B cell (primary cell): Measurements from ENCODE around the gene MAPRE2. TPM values are rescaled to one million over a fixed set of nuclear protein-coding genes. Genes with fewer than 3 reads are reported as not detected.

Source experiments
- ATAC-seq: fragments of 200-7000 bp; cut with Tn5 transposase; one replicate; pipeline ENCODE4 v1.10.0; 2021; ENCODE audit warnings: low read depth, mild to moderate bottlenecking, moderate number of reproducible peaks, moderate library complexity
- CTCF ChIA-PET: fragments of 350-600 bp; sonication (Branson Sonifier 250); formaldehyde crosslinking; loops from one replicate; lab custom pipeline; 2021; ENCODE audit warnings: antibody characterized with exemption, inconsistent platforms; lab: Charles Lee
- POLR2A ChIA-PET: fragments of 350-600 bp; sonication (Branson Sonifier 250); formaldehyde crosslinking; loops from one replicate; lab custom pipeline; 2021; ENCODE audit warnings: antibody characterized with exemption; lab: Charles Lee
- DNase-seq: peaks from one replicate; pipeline ENCODE4 v3.0.0; 2013
- H2AFZ ChIP-seq: 2 replicates; pipeline ENCODE4 v1.6.1; 2012; ENCODE audit warnings: mild to moderate bottlenecking, low read depth, low read length; ENCODE audit not compliant: insufficient read depth, poor library complexity, severe bottlenecking
- H3K27ac ChIP-seq, 2 donors: 1 replicate in 1 of 2; 2 replicates in 1 of 2; pipeline ENCODE4 v1.5.1; 2012 to 2013; ENCODE audit warnings: low read length in 2 of 2, mild to moderate bottlenecking in 2 of 2, moderate library complexity in 1 of 2
- H3K27me3 ChIP-seq, 4 experiments: fragments of 200-600 bp in 1 of 4; sonication (generic) in 1 of 4; replicated peaks in 1 of 4; 1 replicate in 2 of 4; 2 replicates in 2 of 4; pipeline versions ENCODE4 v1.6.1 to v1.7.0; 2013 to 2016; ENCODE audit warnings: low read length in 3 of 4, mild to moderate bottlenecking in 2 of 4, mixed read lengths in 1 of 4, moderate library complexity in 1 of 4; ENCODE audit not compliant: insufficient read depth in 4 of 4, control insufficient read depth in 3 of 4; ENCODE audit errors: control extremely low read depth in 1 of 4
- H3K36me3 ChIP-seq, 2 experiments: replicated peaks in 1 of 2; 1 replicate in 1 of 2; 2 replicates in 1 of 2; pipeline versions ENCODE4 v1.6.1 to v1.7.1; 2013; ENCODE audit warnings: low read length in 1 of 2; ENCODE audit not compliant: insufficient read depth in 2 of 2, control insufficient read depth in 1 of 2; ENCODE audit errors: control extremely low read depth in 1 of 2, extremely low read depth in 1 of 2
- H3K4me1 ChIP-seq, 2 donors: fragments of 200-600 bp in 1 of 2; sonication (generic) in 1 of 2; 1 replicate in 1 of 2; 2 replicates in 1 of 2; pipeline versions ENCODE4 v1.5.1 to v1.6.1; 2013 to 2017; ENCODE audit warnings: low read length in 2 of 2; ENCODE audit not compliant: control insufficient read depth in 2 of 2, insufficient read depth in 2 of 2
- H3K4me2 ChIP-seq: replicated peaks from 2 replicates; pipeline ENCODE3; 2012; ENCODE audit warnings: mild to moderate bottlenecking, low read depth, low read length; ENCODE audit not compliant: poor library complexity, severe bottlenecking
- H3K4me3 ChIP-seq, 5 experiments: fragments of 200-600 bp in 1 of 5; sonication (generic) in 1 of 5; 1 replicate in 3 of 5; 2 replicates in 2 of 5; pipeline versions ENCODE4 v1.5.1 to v1.7.0; 2011 to 2016; ENCODE audit warnings: low read length in 4 of 5, mild to moderate bottlenecking in 4 of 5, low read depth in 2 of 5, control low read depth in 1 of 5, moderate library complexity in 1 of 5; ENCODE audit not compliant: insufficient read depth in 1 of 5; ENCODE audit errors: control extremely low read depth in 1 of 5, extremely low read depth in 1 of 5
- H3K79me2 ChIP-seq: fragments of 200-600 bp; sonication (generic); one replicate; pipeline ENCODE4 v1.6.0; 2016; ENCODE audit warnings: low read length; ENCODE audit not compliant: control insufficient read depth, insufficient read depth
- H3K9ac ChIP-seq: fragments of 200-600 bp; sonication (generic); 2 replicates; pipeline ENCODE4 v1.6.1; 2017; ENCODE audit warnings: mild to moderate bottlenecking, low read length, moderate library complexity
- H3K9me3 ChIP-seq, 3 donors: one replicate each; pipeline versions ENCODE4 v1.6.1 to v1.7.1; 2013; ENCODE audit warnings: low read length in 2 of 3; ENCODE audit not compliant: control insufficient read depth in 2 of 3, insufficient read depth in 1 of 3; ENCODE audit errors: control extremely low read depth in 1 of 3
- H4K20me1 ChIP-seq: 2 replicates; pipeline ENCODE4 v1.6.0; 2012; ENCODE audit warnings: mild to moderate bottlenecking, low read length; ENCODE audit not compliant: insufficient read depth, control insufficient read depth, poor library complexity, severe bottlenecking
- H3K27ac Mint-ChIP-seq: one replicate; pipeline ENCODE4 v1.8.0; 2021; ENCODE audit warnings: mixed read lengths
- H3K27me3 Mint-ChIP-seq: one replicate; pipeline ENCODE4 v1.8.0; 2021; ENCODE audit warnings: mixed read lengths
- H3K4me1 Mint-ChIP-seq: one replicate; pipeline ENCODE4 v1.8.0; 2021; ENCODE audit warnings: mixed read lengths
- H3K4me3 Mint-ChIP-seq: one replicate; pipeline ENCODE4 v1.8.0; 2021; ENCODE audit warnings: mixed read lengths
- H3K9me3 Mint-ChIP-seq: one replicate; pipeline ENCODE4 v1.8.0; 2022; ENCODE audit warnings: mixed read lengths; ENCODE audit not compliant: insufficient read depth
- CTCF ChIP-seq: fragments of 200-600 bp; IDR thresholded peaks from one replicate; pipeline ENCODE4 v1.8.0; 2022; ENCODE audit warnings: antibody characterized with exemption, mild to moderate bottlenecking
- EZH2 ChIP-seq: IDR thresholded peaks from 2 replicates; pipeline ENCODE4 v1.6.1; 2012; ENCODE audit warnings: borderline replicate concordance, low read depth, mild to moderate bottlenecking, moderate library complexity, low read length; ENCODE audit not compliant: insufficient read depth, poor library complexity, severe bottlenecking
- WGBS: methylation state at CpG from one replicate; pipeline ENCODE4 v1.1.5; 2013; ENCODE audit warnings: missing lambda C conversion rate; ENCODE audit not compliant: insufficient coverage; 5-methylcytosine and 5-hydroxymethylcytosine counted together
- intact Hi-C: fragments of 100-400 bp; cut with micrococcal nuclease; formaldehyde crosslinking; loops from one replicate; pipeline ENCODE4 v1.10.0; 2022
- polyA plus RNA-seq: library from polyadenylated mRNA; depleted of rRNA; stranded (reverse); fragments of >200 nt; gene quantifications from 2 replicates; pipeline ENCODE4 v1.2.3, GENCODE V29; 2012
- total RNA-seq, 2 donors: library from RNA; stranded (reverse); fragments of 120-200 nt in 1 of 2; gene quantifications; 1 replicate in 1 of 2; 2 replicates in 1 of 2; pipeline versions ENCODE4 v1.2.3 to v1.2.4, GENCODE V29; 2013 to 2022

Gene MAPRE2
- total and polyA plus RNA-seq, 2 donors (not counting 1 experiment from before 2014, with no cell fraction given) = 36.7 to 63.3 TPM

GRCh38 chr18:35104391-35105051 lies 63.3 kb downstream of the MAPRE2 start:
- Histone ChIP-seq H3K9ac (no peak overlapping the region), H3K9me3 (no peaks in the 10 kb centered on the region), H4K20me1 (peaks cover 6% of the 10 kb centered on the region), H3K4me1 (peaks cover 0 to 19% of the 10 kb centered on the region in 2 donors), H3K4me2 (no peak overlapping the region), H3K79me2 (peaks cover 64% of the 10 kb centered on the region), H3K27me3 (no peaks in the 10 kb centered on the region), H2AFZ (no peak overlapping the region), H3K4me3 (no peak overlapping the region), H3K36me3 (peaks cover 0 to 37% of the 10 kb centered on the region in 2 experiments), H3K27ac (peak overlapping the region in 1 of 2 donors; percentile 43)
- 98% methylated on average over 3 of the region's 5 CpGs for WGBS
- Mint-ChIP-seq H3K27ac (no peak overlapping the region), H3K27me3 (no peaks in the 10 kb centered on the region), H3K9me3 (no peaks in the 10 kb centered on the region), H3K4me3 (no peak overlapping the region), H3K4me1 (peaks cover 38% of the 10 kb centered on the region)
- ChIA-PET CTCF (interaction anchor here (1.2 to 1.6 kb wide), 2 partner anchors 76 to 78 kb away, joined by 3 to 4 read pairs; no protein-coding TSS in a partner anchor), POLR2A (no interaction called here)
- DNase-seq (no peak), ATAC-seq (no peak)
- TF ChIP-seq CTCF = no peak
- TF ChIP-seq EZH2 = no peak
- intact Hi-C loops = loop anchor here (5.0 kb wide), 1 partner anchor 32 kb away; no protein-coding TSS in a partner anchor
